ENCODE data around the gene OSBPL9. TPM values are rescaled to one million over a fixed set of nuclear protein-coding genes. Genes with fewer than 3 reads are reported as not detected.

Gene OSBPL9
- total RNA-seq, 2 experiments from 2014 or later = 58.6 to 87.8 TPM

GRCh38 chr1:51761351-51761750 is 144.5 kb downstream of the OSBPL9 start:
- TF ChIP-seq EZH2phosphoT487 (IDR thresholded peaks at IDR 0.05; ENCODE audit: borderline replicate concordance, low read depth, low read length) = no peak
- TF ChIP-seq, protein P1, sequence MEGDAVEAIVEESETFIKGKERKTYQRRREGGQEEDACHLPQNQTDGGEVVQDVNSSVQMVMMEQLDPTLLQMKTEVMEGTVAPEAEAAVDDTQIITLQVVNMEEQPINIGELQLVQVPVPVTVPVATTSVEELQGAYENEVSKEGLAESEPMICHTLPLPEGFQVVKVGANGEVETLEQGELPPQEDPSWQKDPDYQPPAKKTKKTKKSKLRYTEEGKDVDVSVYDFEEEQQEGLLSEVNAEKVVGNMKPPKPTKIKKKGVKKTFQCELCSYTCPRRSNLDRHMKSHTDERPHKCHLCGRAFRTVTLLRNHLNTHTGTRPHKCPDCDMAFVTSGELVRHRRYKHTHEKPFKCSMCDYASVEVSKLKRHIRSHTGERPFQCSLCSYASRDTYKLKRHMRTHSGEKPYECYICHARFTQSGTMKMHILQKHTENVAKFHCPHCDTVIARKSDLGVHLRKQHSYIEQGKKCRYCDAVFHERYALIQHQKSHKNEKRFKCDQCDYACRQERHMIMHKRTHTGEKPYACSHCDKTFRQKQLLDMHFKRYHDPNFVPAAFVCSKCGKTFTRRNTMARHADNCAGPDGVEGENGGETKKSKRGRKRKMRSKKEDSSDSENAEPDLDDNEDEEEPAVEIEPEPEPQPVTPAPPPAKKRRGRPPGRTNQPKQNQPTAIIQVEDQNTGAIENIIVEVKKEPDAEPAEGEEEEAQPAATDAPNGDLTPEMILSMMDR (conservative IDR thresholded peaks at IDR 0.05; ENCODE audit: low read length) = no peak
- no TSS peak for BruUV-seq (replicated peaks)
- intact Hi-C loops (cut with micrococcal nuclease; ENCODE audit: unreplicated experiment) = no loop called here

GRCh38 chr1:51768971-51769588 is 152.2 kb downstream of the OSBPL9 start:
- CTCF ChIA-PET (ENCODE audit: unreplicated experiment) = no interaction called here
- DNase-seq (ENCODE audit: low spot score) = peak; percentile 73
- BruUV-seq (replicated peaks) = no TSS peak
- H3K4me3 ChIP-seq (ENCODE audit: low read depth, low read length, poor library complexity, severe bottlenecking) = no peak overlapping the region
- no peaks in the 10 kb centered on the region for H3K4me1 ChIP-seq (ENCODE audit: insufficient read depth, low read length, poor library complexity, severe bottlenecking)
- no peak overlapping the region for H3K4me2 ChIP-seq (ENCODE audit: low read length)
- peaks cover 88% of the 10 kb centered on the region for H3K36me3 ChIP-seq (ENCODE audit: insufficient read depth, low read length)
- POLR2A ChIA-PET = interaction anchor here (0.5 to 1.7 kb wide), 12 partner anchors 11 to 574 kb away, joined by 3 to 5 read pairs (median 3); no protein-coding TSS in a partner anchor
- H3K27ac ChIP-seq (ENCODE audit: low read depth, low read length, poor library complexity, severe bottlenecking) = no peak overlapping the region
- H3K9me2 ChIP-seq (ENCODE audit: insufficient read depth, low read length) = no peaks in the 10 kb centered on the region
- no peak for TF ChIP-seq EZH2phosphoT487 (IDR thresholded peaks at IDR 0.05; ENCODE audit: borderline replicate concordance, low read depth, low read length)
- TF ChIP-seq, protein P1 (conservative IDR thresholded peaks at IDR 0.05; ENCODE audit: low read length) = peak; percentile 95
- H4K20me1 ChIP-seq (ENCODE audit: insufficient read depth, low read length) = no peaks in the 10 kb centered on the region
- intact Hi-C loops (cut with micrococcal nuclease; ENCODE audit: unreplicated experiment) = loop anchor here (1.0 to 2.0 kb wide), 2 partner anchors 142 to 200 kb away; no protein-coding TSS in a partner anchor
- H2AFZ ChIP-seq (ENCODE audit: low read length) = no peak overlapping the region
- H3K9me3 ChIP-seq (ENCODE audit: low read length) = no peaks in the 10 kb centered on the region
- H3K79me2 ChIP-seq (ENCODE audit: insufficient read depth, low read depth, low read length) = no peaks in the 10 kb centered on the region

More at GRCh38 chr1:51761351-51761750, 144.5 kb downstream of the OSBPL9 start:
- no peaks in the 10 kb centered on the region for H3K4me1 ChIP-seq (ENCODE audit: insufficient read depth, low read length, poor library complexity, severe bottlenecking)
- H3K36me3 ChIP-seq (ENCODE audit: insufficient read depth, low read length) = peaks cover 44% of the 10 kb centered on the region
- no peak overlapping the region for H3K4me3 ChIP-seq (ENCODE audit: low read depth, low read length, poor library complexity, severe bottlenecking)
- ChIA-PET CTCF (ENCODE audit: unreplicated experiment) (no interaction called here), POLR2A (interaction anchor here (0.7 to 1.2 kb wide), 3 partner anchors 11 to 1117 kb away, joined by 3 to 4 read pairs (median 3); no protein-coding TSS in a partner anchor)
- no peaks in the 10 kb centered on the region for H3K9me2 ChIP-seq (ENCODE audit: insufficient read depth, low read length)
- H2AFZ ChIP-seq (ENCODE audit: low read length) = no peak overlapping the region
- no peaks in the 10 kb centered on the region for H3K79me2 ChIP-seq (ENCODE audit: insufficient read depth, low read depth, low read length)
- no peaks in the 10 kb centered on the region for H3K9me3 ChIP-seq (ENCODE audit: low read length)
- H4K20me1 ChIP-seq (ENCODE audit: insufficient read depth, low read length) = no peaks in the 10 kb centered on the region
- no peak overlapping the region for H3K4me2 ChIP-seq (ENCODE audit: low read length)
- DNase-seq (ENCODE audit: low spot score) = no peak
- no peak overlapping the region for H3K27ac ChIP-seq (ENCODE audit: low read depth, low read length, poor library complexity, severe bottlenecking)

DNA sequence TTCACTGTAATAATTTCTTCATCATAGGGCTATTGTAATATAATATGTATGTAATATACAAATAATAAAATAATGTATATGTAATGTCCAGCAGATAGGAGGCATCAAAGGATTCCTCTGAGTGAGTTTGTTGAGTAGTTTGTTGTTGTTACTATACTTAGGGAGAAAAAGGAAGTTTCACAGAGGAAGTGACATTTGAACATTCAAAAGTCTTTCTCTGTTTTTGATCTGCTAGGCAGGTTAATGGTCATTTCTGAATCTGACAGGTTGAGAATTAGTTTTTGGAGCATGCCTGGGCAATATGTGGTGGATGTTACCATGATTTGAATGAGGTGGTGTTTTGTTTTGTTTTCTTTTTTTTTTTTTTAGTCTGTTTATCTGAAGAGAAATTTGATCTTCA is 159.5 kb downstream of the OSBPL9 start:
- no peak for DNase-seq (ENCODE audit: low spot score)
- no peak for TF ChIP-seq EZH2phosphoT487 (IDR thresholded peaks at IDR 0.05; ENCODE audit: borderline replicate concordance, low read depth, low read length)
- TF ChIP-seq, protein P1 (conservative IDR thresholded peaks at IDR 0.05; ENCODE audit: low read length) = no peak
- Histone ChIP-seq H3K4me2 (ENCODE audit: low read length) (no peak overlapping the region), H3K27ac (ENCODE audit: low read depth, low read length, poor library complexity, severe bottlenecking) (no peak overlapping the region), H4K20me1 (ENCODE audit: insufficient read depth, low read length) (no peaks in the 10 kb centered on the region), H3K36me3 (ENCODE audit: insufficient read depth, low read length) (peaks cover 89% of the 10 kb centered on the region), H3K4me1 (ENCODE audit: insufficient read depth, low read length, poor library complexity, severe bottlenecking) (peaks cover 8% of the 10 kb centered on the region), H3K4me3 (ENCODE audit: low read depth, low read length, poor library complexity, severe bottlenecking) (no peak overlapping the region), H3K9me2 (ENCODE audit: insufficient read depth, low read length) (no peaks in the 10 kb centered on the region), H2AFZ (ENCODE audit: low read length) (no peak overlapping the region), H3K9me3 (ENCODE audit: low read length) (no peaks in the 10 kb centered on the region; the same call in 1 of the 2 replicates), H3K79me2 (ENCODE audit: insufficient read depth, low read depth, low read length) (no peaks in the 10 kb centered on the region)
- ChIA-PET CTCF (ENCODE audit: unreplicated experiment) (no interaction called here), POLR2A (interaction anchor here (0.5 to 0.8 kb wide), 2 partner anchors 119 to 197 kb away, joined by 3 to 4 read pairs; no protein-coding TSS in a partner anchor)
- intact Hi-C loops (cut with micrococcal nuclease; ENCODE audit: unreplicated experiment) = loop anchor here (10.0 kb wide), 1 partner anchor 432 kb away; no protein-coding TSS in a partner anchor
- no TSS peak for BruUV-seq (replicated peaks)

All from OCI-LY7 (cell line).